ENCODE measurements around the gene ADCY5.
"Not testable (repeated sequence)": the region's sequence is repeated elsewhere in the genome, so short reads cannot be mapped to it uniquely, and the experiment has no call there.

ADCY5 gene

GRCh38 chr3:123448536-123449101 is at the start of gene ADCY5:
TSS of gene ADCY5 (minus strand) at chr3:123449090. CDS start at chr3:123448545, 545 bp downstream.
- DNase-seq (ENCODE audit: low read depth in 2 of 2), result no peak

GRCh38 chr3:123493912-123494311 is 45.0 kb upstream of the ADCY5 start:
- no peak for DNase-seq (ENCODE audit: low read depth in 2 of 2)

GRCh38 chr3:123491966-123492587 is 43.2 kb upstream of the ADCY5 start:
- DNase-seq (ENCODE audit: low read depth in 2 of 2), result no peak

- no peak for DNase-seq (ENCODE audit: low read depth in 2 of 2)
Observed at GRCh38 chr3:123489400-123490004, 40.6 kb upstream of the ADCY5 start.

DNA sequence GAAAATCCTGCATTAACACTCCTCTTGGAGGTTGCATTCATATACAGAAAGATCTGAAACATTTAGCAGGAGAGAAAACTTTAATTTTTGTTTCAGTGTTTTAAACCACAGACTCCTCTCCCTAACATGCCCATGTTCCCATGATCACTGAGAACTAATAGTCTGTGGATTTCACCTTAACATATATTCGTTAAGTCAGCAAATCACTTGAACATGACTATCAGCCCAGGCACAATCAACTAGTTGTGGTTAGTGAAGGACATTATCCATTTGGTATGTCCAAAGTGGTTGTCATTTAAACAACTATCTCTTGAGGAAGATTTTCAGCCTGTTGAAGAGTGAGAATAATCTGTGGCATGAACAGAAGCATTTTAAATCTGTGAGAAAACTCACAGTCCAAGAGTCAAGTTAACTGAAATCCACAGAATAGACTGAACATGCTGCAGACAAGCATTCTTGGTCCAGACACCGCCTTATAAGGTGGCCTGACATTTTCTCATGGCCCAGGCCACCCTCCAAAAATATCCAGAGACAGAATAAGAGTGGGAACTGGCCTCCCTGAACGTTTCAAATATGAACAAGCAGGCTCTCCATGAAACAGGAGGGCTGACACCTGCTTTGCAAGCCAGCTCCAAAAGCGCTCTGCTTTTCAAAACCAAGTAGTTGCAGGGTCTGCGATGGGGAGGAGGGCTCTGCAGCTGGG is 39.9 kb upstream of the ADCY5 start:
- no peak for DNase-seq (ENCODE audit: low read depth in 2 of 2)

GRCh38 chr3:123487063-123487462 is 38.2 kb upstream of the ADCY5 start:
- not testable (repeated sequence) for DNase-seq (ENCODE audit: low read depth in 2 of 2)

DNA sequence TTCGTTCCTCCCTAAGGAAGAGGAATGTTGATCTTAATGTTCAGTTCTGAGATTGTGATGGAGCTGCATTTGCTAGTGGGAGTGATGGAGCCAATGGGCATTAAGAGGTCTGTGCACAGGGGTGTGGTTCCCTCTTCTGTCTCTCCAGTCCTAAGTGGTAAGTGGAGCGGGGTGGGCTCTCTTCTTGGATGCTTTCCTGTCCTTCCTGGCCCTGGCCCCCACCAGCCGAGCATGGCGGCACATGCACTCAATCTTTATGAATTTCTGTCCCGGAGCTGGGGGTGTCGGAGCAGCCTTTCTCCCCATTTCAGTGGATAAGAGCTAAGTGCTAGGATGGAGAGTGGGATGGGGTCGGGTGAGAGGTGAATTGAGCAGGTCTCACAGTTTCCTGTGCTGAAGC is 37.6 kb upstream of the ADCY5 start:
- DNase-seq (ENCODE audit: low read depth in 2 of 2), result no peak

- no peak for DNase-seq (ENCODE audit: low read depth in 2 of 2)
Observed at GRCh38 chr3:123485551-123485950, 36.7 kb upstream of the ADCY5 start.

DNA sequence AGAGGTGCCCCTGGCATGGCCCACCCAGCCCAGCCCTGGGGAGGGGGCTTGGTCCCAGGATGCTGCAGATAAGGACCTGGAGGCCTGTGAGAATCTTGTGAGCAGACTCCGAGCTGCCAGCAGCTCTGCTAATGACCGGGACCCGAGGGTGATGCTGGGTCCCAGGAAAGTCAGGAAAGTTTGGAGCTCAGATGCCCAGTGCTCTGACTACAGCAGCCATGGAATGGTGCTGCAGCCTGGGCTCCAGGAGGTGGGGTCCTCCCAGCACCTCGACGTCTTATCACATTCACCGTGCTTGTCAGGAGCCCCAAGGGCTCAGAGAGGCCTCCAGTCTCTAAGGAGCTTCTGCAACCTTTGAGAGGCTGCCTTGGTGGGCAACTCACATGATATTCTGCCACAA is 34.3 kb upstream of the ADCY5 start:
- DNase-seq (ENCODE audit: low read depth in 2 of 2), result no peak

- DNase-seq (ENCODE audit: low read depth in 2 of 2), result no peak
Observed at GRCh38 chr3:123481722-123482457, 33.0 kb upstream of the ADCY5 start.

- no peak for DNase-seq (ENCODE audit: low read depth in 2 of 2)
Observed at GRCh38 chr3:123481071-123481470, 32.2 kb upstream of the ADCY5 start.

GRCh38 chr3:123480428-123480827 is 31.5 kb upstream of the ADCY5 start:
- no peak for DNase-seq (ENCODE audit: low read depth in 2 of 2)

- DNase-seq (ENCODE audit: low read depth in 2 of 2), result no peak
Observed at GRCh38 chr3:123479891-123480290, 31.0 kb upstream of the ADCY5 start.

- no peak for DNase-seq (ENCODE audit: low read depth in 2 of 2)
Observed at GRCh38 chr3:123478314-123478713, 29.4 kb upstream of the ADCY5 start.

GRCh38 chr3:123476967-123477750 is 28.3 kb upstream of the ADCY5 start:
- no peak for DNase-seq (ENCODE audit: low read depth in 2 of 2)

DNA sequence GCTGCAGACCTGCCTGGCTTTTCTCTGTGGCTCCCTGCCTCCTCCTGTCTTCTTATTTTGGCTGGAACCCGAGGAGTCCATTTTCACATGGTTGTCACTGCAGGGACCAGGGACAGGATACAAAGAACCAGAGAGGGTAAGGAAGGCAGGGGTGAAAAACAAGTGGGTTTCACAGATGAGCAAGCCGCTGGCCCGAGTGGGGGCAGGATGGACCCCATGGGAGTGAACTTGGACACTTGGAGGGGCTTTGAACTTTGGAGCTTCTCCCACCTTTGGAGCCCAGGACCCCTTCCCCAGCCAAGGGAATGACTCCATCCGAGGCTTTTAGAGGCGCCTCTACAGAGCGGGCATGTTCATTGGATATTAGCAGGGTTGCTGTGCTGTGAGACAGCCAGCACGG is 26.9 kb upstream of the ADCY5 start:
- DNase-seq (ENCODE audit: low read depth in 2 of 2), result no peak

DNA sequence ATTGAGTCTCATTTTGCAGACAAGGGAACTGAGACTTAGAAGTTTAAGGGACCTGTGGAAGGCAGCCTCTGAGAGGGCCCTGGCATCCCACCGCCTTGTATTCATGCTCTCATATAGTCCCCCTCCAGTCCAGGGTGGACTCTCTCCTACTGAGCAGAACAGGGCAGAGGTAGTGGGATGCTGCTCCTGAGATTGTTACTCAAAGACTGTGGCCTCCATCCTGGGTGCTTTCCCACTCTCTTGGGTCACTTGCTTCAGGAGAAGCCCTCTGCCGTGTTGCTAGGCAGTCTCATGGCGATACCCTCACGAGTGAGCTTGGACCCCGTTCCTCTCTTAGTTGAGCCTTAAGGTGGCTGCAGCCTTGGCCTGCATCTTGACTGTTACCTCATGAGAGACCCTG is 22.2 kb upstream of the ADCY5 start:
- DNase-seq (ENCODE audit: low read depth in 2 of 2), result no peak

DNA sequence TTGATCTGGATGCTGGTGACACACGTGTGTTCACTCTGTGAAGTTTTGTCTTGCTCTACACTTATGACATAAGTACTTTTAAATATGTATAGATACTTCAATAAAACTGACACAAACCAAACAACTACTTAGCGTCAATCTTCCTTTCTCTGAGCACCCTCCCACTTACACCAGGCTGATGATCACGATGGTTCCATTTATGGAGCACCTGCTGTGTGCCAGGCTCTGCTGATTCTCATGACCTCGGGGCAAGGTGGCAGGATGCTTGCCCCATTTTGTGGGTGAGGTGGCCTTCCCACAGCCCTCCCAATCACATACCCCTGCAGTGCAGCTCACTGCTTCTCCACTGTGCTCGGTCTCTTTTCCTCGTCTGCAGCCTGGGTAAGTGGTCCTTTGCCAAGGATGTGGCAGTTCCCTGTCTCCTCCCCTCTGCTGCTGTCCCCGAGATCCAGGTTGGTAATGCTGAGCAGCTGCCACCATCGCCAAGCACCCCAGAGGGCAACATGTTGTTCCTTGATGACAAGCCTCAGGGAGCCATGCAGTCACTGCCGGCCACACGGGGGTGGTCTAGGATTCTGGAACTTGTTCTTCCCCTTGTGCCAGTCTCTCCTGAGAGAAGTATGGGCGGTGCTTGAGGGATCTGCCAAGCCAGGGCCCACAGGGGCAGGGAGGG is 20.6 kb upstream of the ADCY5 start:
- DNase-seq (ENCODE audit: low read depth in 2 of 2), result no peak

DNA sequence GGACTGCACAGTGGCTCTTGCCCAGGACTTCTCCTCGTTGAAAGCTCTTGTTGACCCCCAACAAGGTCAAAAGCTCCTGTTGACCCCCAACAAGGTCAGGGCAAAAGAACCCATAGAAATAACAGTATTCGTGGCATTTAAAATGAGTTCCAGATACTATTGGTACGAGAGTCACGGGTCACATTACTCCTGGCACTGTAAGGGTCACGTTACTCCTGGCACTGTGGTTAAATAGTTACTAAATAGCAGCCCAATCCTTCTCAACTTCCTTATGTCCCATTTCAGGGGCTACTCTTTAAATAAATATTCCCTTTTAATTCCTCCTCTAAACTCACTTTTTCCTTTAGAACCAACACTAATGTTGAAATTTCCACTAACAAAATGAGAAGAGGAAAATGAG is 18.2 kb upstream of the ADCY5 start:
- no peak for DNase-seq (ENCODE audit: low read depth in 2 of 2)

DNA sequence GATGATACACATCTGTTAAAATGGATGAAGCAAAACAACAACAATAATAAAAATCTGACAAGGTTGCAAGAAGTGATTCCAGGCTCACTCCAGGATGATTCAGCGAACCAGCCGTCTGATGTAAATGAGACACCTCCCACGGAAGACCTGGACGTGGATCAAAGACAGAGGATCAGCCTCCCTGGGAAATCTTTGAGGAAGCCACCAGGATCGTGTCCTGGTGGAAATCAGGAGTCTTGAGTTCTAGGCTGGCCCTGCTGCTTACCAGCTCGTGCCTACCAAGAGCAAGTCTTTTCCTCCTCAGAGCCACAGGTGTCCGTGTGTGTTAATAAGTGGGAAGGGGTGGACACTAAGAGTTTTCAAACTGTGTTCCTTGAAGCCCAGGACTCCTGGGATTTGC is 15.3 kb upstream of the ADCY5 start:
- no peak for DNase-seq (ENCODE audit: low read depth in 2 of 2)

DNA sequence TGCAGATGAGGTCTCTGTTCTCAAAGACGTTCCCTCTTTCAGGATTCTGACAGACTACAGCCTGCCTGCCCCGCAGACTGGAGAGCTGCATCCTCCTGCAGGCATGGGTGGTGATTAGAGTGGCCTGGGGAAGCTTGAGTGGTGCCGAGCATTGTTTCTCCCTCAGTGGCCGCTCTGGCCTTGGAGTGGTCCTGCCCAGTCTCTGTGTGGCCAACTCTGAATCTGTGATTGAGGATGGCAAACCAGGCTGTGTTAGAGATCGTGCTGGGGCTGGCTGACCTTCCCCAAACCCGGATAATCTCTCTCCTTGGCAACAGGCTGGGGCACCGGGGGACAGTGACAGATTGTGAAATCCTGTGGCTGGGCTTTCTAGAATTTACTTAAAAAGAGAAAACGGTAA is 11.0 kb upstream of the ADCY5 start:
- no peak for DNase-seq (ENCODE audit: low read depth in 2 of 2)

Measured in stimulated activated CD8-positive, alpha-beta memory T cell treated with anti-CD3 and anti-CD28 coated beads, Interleukin-7, amount 100 ng/mL, for 4 hours (primary cell).